ENCODE measurements around the gene ZDHHC3.
A peak's percentile ranks its signal among the peaks of the same experiment; 100 is the strongest.
"Not testable (repeated sequence)": the region's sequence is repeated elsewhere in the genome, so short reads cannot be mapped to it uniquely, and the experiment has no call there.

Gene ZDHHC3

GRCh38 chr3:44954304-44954703, 21.7 kb downstream of the ZDHHC3 start:
- DNase-seq (ENCODE audit: low read depth, low spot score): no peak
- TF ChIP-seq, protein P1, sequence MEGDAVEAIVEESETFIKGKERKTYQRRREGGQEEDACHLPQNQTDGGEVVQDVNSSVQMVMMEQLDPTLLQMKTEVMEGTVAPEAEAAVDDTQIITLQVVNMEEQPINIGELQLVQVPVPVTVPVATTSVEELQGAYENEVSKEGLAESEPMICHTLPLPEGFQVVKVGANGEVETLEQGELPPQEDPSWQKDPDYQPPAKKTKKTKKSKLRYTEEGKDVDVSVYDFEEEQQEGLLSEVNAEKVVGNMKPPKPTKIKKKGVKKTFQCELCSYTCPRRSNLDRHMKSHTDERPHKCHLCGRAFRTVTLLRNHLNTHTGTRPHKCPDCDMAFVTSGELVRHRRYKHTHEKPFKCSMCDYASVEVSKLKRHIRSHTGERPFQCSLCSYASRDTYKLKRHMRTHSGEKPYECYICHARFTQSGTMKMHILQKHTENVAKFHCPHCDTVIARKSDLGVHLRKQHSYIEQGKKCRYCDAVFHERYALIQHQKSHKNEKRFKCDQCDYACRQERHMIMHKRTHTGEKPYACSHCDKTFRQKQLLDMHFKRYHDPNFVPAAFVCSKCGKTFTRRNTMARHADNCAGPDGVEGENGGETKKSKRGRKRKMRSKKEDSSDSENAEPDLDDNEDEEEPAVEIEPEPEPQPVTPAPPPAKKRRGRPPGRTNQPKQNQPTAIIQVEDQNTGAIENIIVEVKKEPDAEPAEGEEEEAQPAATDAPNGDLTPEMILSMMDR (IDR thresholded peaks at IDR 0.05; ENCODE audit: low read depth, low read length): no peak
- H3K4me3 ChIP-seq (ENCODE audit: low read depth, low read length): no peak overlapping the region
- in situ Hi-C loops (cut with HindIII; ENCODE audit: low sequenced_read_pairs): no loop called here

DNA sequence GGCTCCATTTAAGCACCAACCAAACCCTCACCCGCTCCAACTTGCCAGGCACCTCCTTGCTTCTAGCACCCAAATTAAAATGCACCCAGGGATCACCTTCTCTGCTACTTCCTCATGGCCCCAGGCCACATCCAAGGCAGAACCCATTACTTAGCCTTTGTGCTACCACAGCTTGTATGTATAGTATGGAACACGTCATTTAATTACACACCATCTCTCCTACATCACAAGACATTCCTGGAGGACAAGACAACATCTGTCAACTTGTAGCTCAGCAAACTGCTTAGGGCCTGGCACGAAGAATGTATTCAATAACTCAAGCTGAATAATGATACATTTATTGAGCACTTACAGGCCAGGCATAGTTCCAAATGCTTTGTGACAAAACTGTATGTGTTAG, 23.3 kb downstream of the ZDHHC3 start:
- in situ Hi-C loops (cut with HindIII; ENCODE audit: low sequenced_read_pairs): no loop called here
- TF ChIP-seq, protein P1 (IDR thresholded peaks at IDR 0.05; ENCODE audit: low read depth, low read length): no peak
- no peak for DNase-seq (ENCODE audit: low read depth, low spot score)
- H3K4me3 ChIP-seq (ENCODE audit: low read depth, low read length): no peak overlapping the region

- TF ChIP-seq, protein P1 (IDR thresholded peaks at IDR 0.05; ENCODE audit: low read depth, low read length): no peak
- no peak overlapping the region for H3K4me3 ChIP-seq (ENCODE audit: low read depth, low read length)
- DNase-seq (ENCODE audit: low read depth, low spot score): no peak
- in situ Hi-C loops (cut with HindIII; ENCODE audit: low sequenced_read_pairs): no loop called here
These were observed 25.7 kb downstream of the ZDHHC3 start for GRCh38 chr3:44950275-44950734.

DNA sequence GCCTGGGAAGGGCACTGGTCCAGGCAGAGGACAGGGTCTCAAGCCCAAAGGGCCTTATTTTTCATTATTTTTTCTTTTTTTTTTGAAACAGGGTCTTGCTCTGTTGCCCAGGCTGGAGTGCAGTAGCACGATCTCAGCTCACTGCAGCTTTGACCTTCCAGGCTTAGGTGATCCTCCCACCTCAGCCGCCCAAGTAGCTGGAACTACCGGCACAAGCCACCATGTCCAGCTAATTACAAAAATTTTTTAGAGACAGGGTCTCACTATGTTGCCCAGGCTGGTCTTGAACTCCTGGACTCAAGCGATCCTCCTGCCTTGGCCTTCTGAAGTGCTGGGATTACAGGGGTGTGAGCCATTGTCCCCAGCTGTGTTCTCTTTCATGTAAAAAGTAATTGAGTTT, 26.2 kb downstream of the ZDHHC3 start:
- H3K4me3 ChIP-seq (ENCODE audit: low read depth, low read length); in situ Hi-C loops (cut with HindIII; ENCODE audit: low sequenced_read_pairs); DNase-seq (ENCODE audit: low read depth, low spot score): not testable (repeated sequence)

DNA sequence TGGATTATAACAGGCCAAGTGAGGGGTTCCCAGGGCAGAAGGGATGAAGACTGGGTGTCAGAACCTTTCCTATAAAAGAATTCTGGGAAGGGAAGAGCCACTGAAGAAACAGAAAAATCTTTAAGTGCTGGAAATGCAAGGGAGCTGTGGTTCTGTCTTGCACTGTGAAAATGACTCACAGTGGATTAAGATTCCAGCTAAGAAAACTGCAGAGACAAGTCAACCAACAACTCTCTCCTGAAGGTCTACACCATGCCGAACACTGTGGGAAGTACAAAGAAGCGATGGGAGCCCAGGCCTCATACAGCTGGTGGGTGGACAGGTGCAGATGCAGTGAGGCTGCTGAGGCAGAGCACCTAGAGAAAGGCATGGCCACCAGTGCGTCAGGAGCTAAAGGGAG, 27.7 kb downstream of the ZDHHC3 start:
- no peak for DNase-seq (ENCODE audit: low read depth, low spot score)
- in situ Hi-C loops (cut with HindIII; ENCODE audit: low sequenced_read_pairs): no loop called here
- no peak overlapping the region for H3K4me3 ChIP-seq (ENCODE audit: low read depth, low read length)
- TF ChIP-seq, protein P1 (IDR thresholded peaks at IDR 0.05; ENCODE audit: low read depth, low read length): no peak

DNA sequence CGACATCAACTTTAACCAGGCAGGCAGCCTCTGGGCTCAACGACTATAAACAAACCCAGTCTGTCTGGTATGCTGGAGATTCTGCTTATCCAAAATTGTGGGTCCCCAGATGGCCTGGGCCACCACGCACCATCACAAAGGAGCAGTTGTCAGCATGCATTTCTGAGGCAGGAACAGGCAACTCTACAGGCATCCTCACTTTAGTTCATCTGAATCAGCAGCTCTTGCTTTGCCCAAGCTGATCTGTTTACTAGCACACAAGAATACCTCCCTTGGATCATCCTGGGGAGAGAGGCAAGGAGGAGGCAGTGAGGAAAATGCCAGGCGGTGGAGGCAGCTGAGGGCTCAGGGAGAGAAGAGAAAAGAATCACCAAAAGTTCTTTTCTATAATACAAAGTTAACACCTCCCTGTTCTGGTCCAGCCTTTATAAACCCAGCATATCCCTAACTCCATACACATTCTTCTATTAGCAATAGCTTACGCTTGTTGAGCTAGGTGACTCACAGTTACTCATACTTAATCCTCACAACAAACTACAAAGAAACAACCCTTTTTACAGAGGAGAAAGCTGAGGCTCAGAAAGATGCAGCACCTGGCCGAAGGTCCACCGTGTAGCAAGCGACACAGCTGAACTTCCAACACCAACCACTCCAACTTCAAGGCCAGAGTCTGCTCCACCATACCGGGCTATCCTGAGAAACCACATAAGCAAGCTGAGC, 33.6 kb downstream of the ZDHHC3 start:
- no peak overlapping the region for H3K4me3 ChIP-seq (ENCODE audit: low read depth, low read length)
- TF ChIP-seq, protein P1 (IDR thresholded peaks at IDR 0.05; ENCODE audit: low read depth, low read length): no peak
- peak; percentile 40 for DNase-seq (ENCODE audit: low read depth, low spot score)
- in situ Hi-C loops (cut with HindIII; ENCODE audit: low sequenced_read_pairs): no loop called here

GRCh38 chr3:44939581-44940036, 36.4 kb downstream of the ZDHHC3 start:
- peak; percentile 34 for DNase-seq (ENCODE audit: low read depth, low spot score)
- in situ Hi-C loops (cut with HindIII; ENCODE audit: low sequenced_read_pairs): no loop called here
- TF ChIP-seq, protein P1 (IDR thresholded peaks at IDR 0.05; ENCODE audit: low read depth, low read length): no peak

More at GRCh38 chr3:44939581-44940036, 36.4 kb downstream of the ZDHHC3 start:
- H3K4me3 ChIP-seq (ENCODE audit: low read depth, low read length): no peak overlapping the region
